Measurements from ENCODE around the gene FMN1.

FMN1 gene

DNA sequence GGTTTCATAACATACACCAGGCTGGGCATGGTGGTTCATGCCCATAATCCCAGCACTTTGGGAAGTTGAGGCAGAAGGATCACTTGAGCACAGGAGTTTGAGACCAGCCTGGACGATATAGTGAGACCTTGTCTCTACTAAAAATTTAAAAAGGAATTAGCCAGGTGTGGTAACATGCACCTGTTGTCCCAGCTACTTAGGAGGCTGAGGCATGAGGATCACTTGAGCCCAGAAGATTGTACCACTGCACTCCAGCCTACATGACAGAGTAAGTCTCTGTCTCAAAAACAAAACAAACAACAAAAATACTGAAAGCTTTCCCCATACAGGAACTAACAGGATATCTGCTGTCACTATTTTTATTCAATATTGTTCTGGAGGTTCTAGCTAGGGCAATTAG is 455.8 kb downstream of the FMN1 start:
- Histone ChIP-seq H3K4me1 (ENCODE audit: control insufficient read depth, insufficient read depth, low read length) (no peaks in the 10 kb centered on the region), H3K27me3 (ENCODE audit: control insufficient read depth, insufficient read depth, low read length) (no peaks in the 10 kb centered on the region), H3K4me3 (ENCODE audit: low read length) (no peak overlapping the region), H3K9me3 (ENCODE audit: control insufficient read depth, insufficient read depth, low read length) (no peaks in the 10 kb centered on the region), H3K36me3 (ENCODE audit: control insufficient read depth, insufficient read depth, low read length) (no peaks in the 10 kb centered on the region), H3K27ac (ENCODE audit: low read length) (no peak overlapping the region)
- DNase-seq (ENCODE audit: low read depth, low spot score), result no peak
- WGBS (ENCODE audit: insufficient coverage, insufficient read length), result no CpG with 5 or more reads among the region's 1 CpG

DNA sequence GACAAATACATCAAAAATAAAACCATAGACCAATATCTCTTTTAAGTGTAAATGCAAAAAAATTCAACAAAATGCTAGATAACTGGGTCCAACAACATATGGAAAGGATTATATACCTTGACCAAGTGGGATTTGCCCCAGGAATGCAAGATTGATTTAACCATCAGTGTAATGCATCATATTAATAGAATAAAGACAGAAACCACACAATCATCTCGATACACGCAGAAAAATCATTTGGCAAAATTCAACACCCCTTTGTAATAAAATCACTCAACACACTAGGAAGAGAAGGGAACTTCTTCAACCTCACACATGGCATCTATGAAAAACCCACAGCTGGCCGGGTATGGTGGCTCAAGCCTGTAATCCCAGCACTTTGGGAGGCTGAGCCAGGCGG is 457.2 kb downstream of the FMN1 start:
- H3K27ac ChIP-seq (ENCODE audit: low read length), result no peak overlapping the region
- no peaks in the 10 kb centered on the region for H3K4me1 ChIP-seq (ENCODE audit: control insufficient read depth, insufficient read depth, low read length)
- H3K9me3 ChIP-seq (ENCODE audit: control insufficient read depth, insufficient read depth, low read length), result no peaks in the 10 kb centered on the region
- WGBS (ENCODE audit: insufficient coverage, insufficient read length), result no CpG with 5 or more reads among the region's 4 CpGs
- H3K4me3 ChIP-seq (ENCODE audit: low read length), result no peak overlapping the region
- DNase-seq (ENCODE audit: low read depth, low spot score), result no peak
- H3K27me3 ChIP-seq (ENCODE audit: control insufficient read depth, insufficient read depth, low read length), result no peaks in the 10 kb centered on the region
- H3K36me3 ChIP-seq (ENCODE audit: control insufficient read depth, insufficient read depth, low read length), result no peaks in the 10 kb centered on the region

DNA sequence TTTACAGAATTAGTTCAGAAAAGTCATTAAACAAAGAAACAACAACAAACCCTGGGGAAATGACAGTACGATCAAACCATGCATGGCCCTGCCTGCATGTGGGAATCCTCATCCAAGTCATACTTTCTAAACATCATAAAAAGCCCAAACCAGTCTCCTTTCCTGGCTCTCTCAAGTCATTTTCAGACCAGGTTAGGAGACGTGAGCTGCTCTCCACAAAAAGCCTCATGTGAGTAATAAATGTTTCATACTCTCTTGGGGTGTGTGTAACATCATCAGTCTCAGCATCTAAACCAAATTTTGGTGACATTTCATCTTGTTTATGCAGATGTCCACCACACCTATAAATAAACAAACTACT is 457.8 kb downstream of the FMN1 start:
- Histone ChIP-seq H3K9me3 (ENCODE audit: control insufficient read depth, insufficient read depth, low read length) (no peaks in the 10 kb centered on the region), H3K4me3 (ENCODE audit: low read length) (no peak overlapping the region), H3K27me3 (ENCODE audit: control insufficient read depth, insufficient read depth, low read length) (no peaks in the 10 kb centered on the region), H3K36me3 (ENCODE audit: control insufficient read depth, insufficient read depth, low read length) (no peaks in the 10 kb centered on the region), H3K4me1 (ENCODE audit: control insufficient read depth, insufficient read depth, low read length) (no peaks in the 10 kb centered on the region), H3K27ac (ENCODE audit: low read length) (no peak overlapping the region)
- no peak for DNase-seq (ENCODE audit: low read depth, low spot score)
- WGBS (ENCODE audit: insufficient coverage, insufficient read length), result no CpG with 5 or more reads among the region's 2 CpGs

DNA sequence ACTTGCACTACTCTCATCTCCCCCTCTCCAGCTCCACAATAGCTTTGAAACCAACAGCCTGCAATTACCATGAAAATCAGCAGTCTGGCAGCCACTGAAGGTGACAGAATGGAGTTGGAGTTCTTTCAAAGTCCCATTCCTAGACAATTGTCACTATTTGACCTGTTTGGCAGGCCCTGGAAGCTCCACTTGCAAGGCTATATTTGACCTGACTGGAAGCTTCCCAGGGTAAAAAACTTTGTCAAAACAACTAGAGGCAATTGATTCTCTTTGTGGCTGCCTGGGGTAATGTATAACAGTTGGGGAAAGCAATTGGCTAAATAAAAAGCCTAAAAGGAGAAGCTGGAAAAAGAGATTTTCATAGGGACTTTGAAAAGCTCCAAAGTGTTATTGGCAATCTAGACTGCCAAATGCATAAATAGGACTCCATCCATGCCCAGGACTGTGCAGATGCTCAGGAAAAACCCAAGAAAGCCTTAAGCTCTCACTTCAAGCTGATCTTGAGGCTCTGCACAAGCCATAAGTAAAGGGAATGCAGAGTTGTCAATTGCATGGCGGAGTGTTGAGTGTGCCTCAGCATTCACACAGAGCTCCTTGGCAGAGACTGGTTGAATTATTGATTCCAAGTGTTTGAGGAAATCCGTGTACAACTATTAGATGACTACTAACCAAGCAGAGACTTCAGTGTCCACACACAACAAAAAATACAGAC is 458.4 kb downstream of the FMN1 start:
- Histone ChIP-seq H3K36me3 (ENCODE audit: control insufficient read depth, insufficient read depth, low read length) (no peaks in the 10 kb centered on the region), H3K4me3 (ENCODE audit: low read length) (no peak overlapping the region), H3K27ac (ENCODE audit: low read length) (no peak overlapping the region), H3K9me3 (ENCODE audit: control insufficient read depth, insufficient read depth, low read length) (no peaks in the 10 kb centered on the region), H3K27me3 (ENCODE audit: control insufficient read depth, insufficient read depth, low read length) (0 out of 2 replicates have a peak, but pooled peaks cover 1% of the 10 kb centered on the region), H3K4me1 (ENCODE audit: control insufficient read depth, insufficient read depth, low read length) (no peaks in the 10 kb centered on the region)
- DNase-seq (ENCODE audit: low read depth, low spot score), result no peak
- no CpG with 5 or more reads among the region's 2 CpGs for WGBS (ENCODE audit: insufficient coverage, insufficient read length)

DNA sequence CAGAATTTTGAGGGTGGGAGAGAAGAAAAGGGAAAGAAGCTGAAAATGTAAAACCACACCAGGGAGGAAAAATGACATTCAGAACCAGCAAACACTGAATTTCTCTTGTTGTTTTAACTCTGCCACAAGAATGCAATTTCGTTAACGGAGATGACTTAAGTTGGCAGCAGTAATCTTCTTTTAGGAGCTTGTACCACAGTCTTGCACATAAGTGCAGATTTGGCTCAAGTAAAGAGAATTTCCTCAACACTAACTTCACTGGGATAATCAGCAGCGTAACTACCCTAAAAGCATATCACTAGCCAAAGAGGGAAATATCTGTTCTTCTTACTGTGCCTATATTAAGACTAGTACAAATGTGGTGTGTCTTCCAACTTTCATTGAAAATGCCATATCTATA is 461.2 kb downstream of the FMN1 start:
- Histone ChIP-seq H3K9me3 (ENCODE audit: control insufficient read depth, insufficient read depth, low read length) (no peaks in the 10 kb centered on the region), H3K4me1 (ENCODE audit: control insufficient read depth, insufficient read depth, low read length) (peaks cover 2% of the 10 kb centered on the region; the same call in 1 of the 2 replicates), H3K36me3 (ENCODE audit: control insufficient read depth, insufficient read depth, low read length) (no peaks in the 10 kb centered on the region), H3K4me3 (ENCODE audit: low read length) (no peak overlapping the region), H3K27me3 (ENCODE audit: control insufficient read depth, insufficient read depth, low read length) (0 out of 2 replicates have a peak, but pooled peaks cover 1% of the 10 kb centered on the region), H3K27ac (ENCODE audit: low read length) (no peak overlapping the region)
- no CpG with 5 or more reads among the region's 3 CpGs for WGBS (ENCODE audit: insufficient coverage, insufficient read length)
- DNase-seq (ENCODE audit: low read depth, low spot score), result no peak

DNA sequence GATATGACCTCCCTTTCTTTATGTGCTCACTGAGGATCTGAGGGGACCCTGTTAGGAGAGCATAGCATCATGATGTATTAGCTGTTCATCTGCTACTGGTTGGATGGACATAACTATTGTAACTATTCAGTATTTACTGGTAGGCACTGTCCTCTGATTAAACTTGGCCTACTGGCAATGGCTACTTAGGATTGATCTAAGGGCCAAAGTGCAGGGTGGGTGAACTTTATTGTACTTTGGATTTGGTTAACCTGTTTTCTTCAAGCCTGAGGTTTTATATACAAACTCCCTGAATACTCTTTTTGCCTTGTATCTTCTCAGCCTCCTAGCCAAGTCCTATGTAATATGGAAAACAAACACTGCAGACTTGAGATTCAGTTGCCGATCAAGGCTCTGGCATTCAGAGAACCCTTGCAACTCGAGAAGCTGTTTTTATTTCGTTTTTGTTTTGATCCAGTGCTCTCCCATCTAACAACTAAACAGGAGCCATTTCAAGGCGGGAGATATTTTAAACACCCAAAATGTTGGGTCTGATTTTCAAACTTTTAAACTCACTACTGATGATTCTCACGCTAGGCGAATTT is 461.8 kb downstream of the FMN1 start:
- no peak overlapping the region for H3K27ac ChIP-seq (ENCODE audit: low read length)
- H3K36me3 ChIP-seq (ENCODE audit: control insufficient read depth, insufficient read depth, low read length), result no peaks in the 10 kb centered on the region

DNA sequence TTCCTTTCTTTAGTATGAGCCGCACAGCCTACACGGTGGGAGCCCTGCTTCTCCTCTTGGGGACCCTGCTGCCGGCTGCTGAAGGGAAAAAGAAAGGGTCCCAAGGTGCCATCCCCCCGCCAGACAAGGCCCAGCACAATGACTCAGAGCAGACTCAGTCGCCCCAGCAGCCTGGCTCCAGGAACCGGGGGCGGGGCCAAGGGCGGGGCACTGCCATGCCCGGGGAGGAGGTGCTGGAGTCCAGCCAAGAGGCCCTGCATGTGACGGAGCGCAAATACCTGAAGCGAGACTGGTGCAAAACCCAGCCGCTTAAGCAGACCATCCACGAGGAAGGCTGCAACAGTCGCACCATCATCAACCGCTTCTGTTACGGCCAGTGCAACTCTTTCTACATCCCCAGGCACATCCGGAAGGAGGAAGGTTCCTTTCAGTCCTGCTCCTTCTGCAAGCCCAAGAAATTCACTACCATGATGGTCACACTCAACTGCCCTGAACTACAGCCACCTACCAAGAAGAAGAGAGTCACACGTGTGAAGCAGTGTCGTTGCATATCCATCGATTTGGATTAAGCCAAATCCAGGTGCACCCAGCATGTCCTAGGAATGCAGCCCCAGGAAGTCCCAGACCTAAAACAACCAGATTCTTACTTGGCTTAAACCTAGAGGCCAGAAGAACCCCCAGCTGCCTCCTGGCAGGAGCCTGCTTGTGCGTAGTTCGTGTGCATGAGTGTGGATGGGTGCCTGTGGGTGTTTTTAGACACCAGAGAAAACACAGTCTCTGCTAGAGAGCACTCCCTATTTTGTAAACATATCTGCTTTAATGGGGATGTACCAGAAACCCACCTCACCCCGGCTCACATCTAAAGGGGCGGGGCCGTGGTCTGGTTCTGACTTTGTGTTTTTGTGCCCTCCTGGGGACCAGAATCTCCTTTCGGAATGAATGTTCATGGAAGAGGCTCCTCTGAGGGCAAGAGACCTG is 463.5 kb downstream of the FMN1 start:
- no CpG with 5 or more reads among the region's 27 CpGs for WGBS (ENCODE audit: insufficient coverage, insufficient read length)

More for the DNA sequence above, 461.8 kb downstream of the FMN1 start:
- WGBS (ENCODE audit: insufficient coverage, insufficient read length), result no CpG with 5 or more reads among the region's 6 CpGs
- no peak for DNase-seq (ENCODE audit: low read depth, low spot score)
- Histone ChIP-seq H3K4me1 (ENCODE audit: control insufficient read depth, insufficient read depth, low read length) (peaks cover 2% of the 10 kb centered on the region; the same call in 1 of the 2 replicates), H3K4me3 (ENCODE audit: low read length) (no peak overlapping the region), H3K9me3 (ENCODE audit: control insufficient read depth, insufficient read depth, low read length) (no peaks in the 10 kb centered on the region), H3K27me3 (ENCODE audit: control insufficient read depth, insufficient read depth, low read length) (0 out of 2 replicates have a peak, but pooled peaks cover 1% of the 10 kb centered on the region)

DNA sequence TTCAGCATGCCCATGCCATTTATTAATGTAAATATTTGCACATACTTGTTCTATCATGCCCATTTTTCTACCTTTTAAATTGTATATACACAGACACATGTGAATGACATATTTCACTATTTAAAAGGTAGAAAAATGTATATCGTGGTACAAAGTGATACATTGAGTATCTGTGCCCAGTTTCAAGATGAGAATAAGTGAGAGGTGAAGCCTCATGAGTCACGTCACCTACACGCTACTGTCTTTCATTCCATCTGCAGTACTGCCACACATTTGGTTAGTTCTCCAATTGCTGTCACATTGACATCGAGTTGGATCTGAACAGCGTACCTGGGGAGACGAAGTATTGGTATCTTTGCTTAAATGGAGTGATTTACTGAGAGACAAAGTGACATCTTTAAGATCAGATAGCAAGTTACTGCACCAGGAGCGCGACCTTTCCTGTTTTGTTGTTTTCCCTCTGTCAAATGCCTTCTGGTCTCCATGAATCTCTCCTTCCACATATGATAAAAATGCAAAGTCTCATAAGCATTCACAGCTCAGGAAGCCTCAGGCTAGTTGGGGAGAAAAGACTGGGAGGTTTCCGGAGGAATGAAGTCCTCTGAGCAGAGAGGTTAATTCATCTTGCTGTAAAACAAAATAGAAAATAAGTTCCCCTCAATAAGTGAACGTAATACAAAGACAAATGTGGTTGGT is 464.7 kb downstream of the FMN1 start:
- Histone ChIP-seq H3K27me3 (ENCODE audit: control insufficient read depth, insufficient read depth, low read length) (0 out of 2 replicates have a peak, but pooled peaks cover 1% of the 10 kb centered on the region), H3K9me3 (ENCODE audit: control insufficient read depth, insufficient read depth, low read length) (no peaks in the 10 kb centered on the region), H3K27ac (ENCODE audit: low read length) (no peak overlapping the region), H3K36me3 (ENCODE audit: control insufficient read depth, insufficient read depth, low read length) (no peaks in the 10 kb centered on the region), H3K4me1 (ENCODE audit: control insufficient read depth, insufficient read depth, low read length) (peaks cover 2% of the 10 kb centered on the region; the same call in 1 of the 2 replicates), H3K4me3 (ENCODE audit: low read length) (no peak overlapping the region)
- DNase-seq (ENCODE audit: low read depth, low spot score), result no peak
- WGBS (ENCODE audit: insufficient coverage, insufficient read length), result no CpG with 5 or more reads among the region's 10 CpGs

More for the DNA sequence above, 463.5 kb downstream of the FMN1 start:
- H3K9me3 ChIP-seq (ENCODE audit: control insufficient read depth, insufficient read depth, low read length), result no peaks in the 10 kb centered on the region
- H3K4me1 ChIP-seq (ENCODE audit: control insufficient read depth, insufficient read depth, low read length), result peaks cover 2% of the 10 kb centered on the region; the same call in 1 of the 2 replicates
- H3K27ac ChIP-seq (ENCODE audit: low read length), result no peak overlapping the region
- no peak overlapping the region for H3K4me3 ChIP-seq (ENCODE audit: low read length)
- DNase-seq (ENCODE audit: low read depth, low spot score), result no peak
- 0 out of 2 replicates have a peak, but pooled peaks cover 1% of the 10 kb centered on the region for H3K27me3 ChIP-seq (ENCODE audit: control insufficient read depth, insufficient read depth, low read length)
- no peaks in the 10 kb centered on the region for H3K36me3 ChIP-seq (ENCODE audit: control insufficient read depth, insufficient read depth, low read length)

DNA sequence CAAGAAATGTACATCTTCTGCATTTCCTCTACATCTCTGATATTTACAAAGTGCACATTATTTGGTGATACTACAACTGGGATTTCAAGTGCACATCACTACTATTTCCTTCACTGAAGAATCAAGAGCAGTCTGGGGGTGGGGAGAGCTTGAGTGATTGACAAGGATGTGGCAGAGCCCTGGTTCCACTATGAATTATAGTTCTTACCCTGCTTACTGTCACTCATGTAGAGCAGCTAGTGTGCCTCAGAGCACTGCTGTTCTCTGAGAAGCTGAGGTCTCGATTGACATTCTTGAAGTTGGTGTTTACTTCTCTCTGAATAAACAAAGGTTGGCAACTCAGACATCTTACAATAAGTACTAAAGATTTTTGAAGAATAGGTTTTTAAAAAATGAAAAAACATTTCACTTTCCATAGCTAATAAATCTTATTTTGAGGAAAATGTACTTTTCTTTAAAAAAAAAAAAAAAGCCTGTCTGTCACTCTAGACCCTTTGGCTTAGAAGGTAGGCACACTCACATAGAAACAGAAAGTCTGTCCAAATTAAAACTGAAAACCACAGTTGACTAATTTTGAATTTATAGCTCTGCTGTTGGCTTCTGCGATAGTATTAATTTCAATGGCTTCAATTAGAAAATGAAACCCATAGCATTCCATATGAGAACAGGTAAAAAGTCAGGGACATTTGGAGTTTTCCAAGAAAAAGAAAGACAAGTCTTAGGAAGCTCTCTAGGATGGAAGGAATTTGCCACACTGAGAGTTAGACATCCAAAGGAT is 471.2 kb downstream of the FMN1 start:
- DNase-seq (ENCODE audit: low read depth, low spot score), result no peak
- Histone ChIP-seq H3K36me3 (ENCODE audit: control insufficient read depth, insufficient read depth, low read length) (no peaks in the 10 kb centered on the region), H3K27me3 (ENCODE audit: control insufficient read depth, insufficient read depth, low read length) (peaks cover 23% of the 10 kb centered on the region), H3K4me1 (ENCODE audit: control insufficient read depth, insufficient read depth, low read length) (peaks cover 3% of the 10 kb centered on the region; the same call in 1 of the 2 replicates), H3K9me3 (ENCODE audit: control insufficient read depth, insufficient read depth, low read length) (no peaks in the 10 kb centered on the region), H3K4me3 (ENCODE audit: low read length) (no peak overlapping the region), H3K27ac (ENCODE audit: low read length) (no peak overlapping the region)
- WGBS (ENCODE audit: insufficient coverage, insufficient read length), result no CpG with 5 or more reads among the region's 2 CpGs
